T follicular helper cell (primary cell): ENCODE data around the gene AP1B1.
A peak's percentile ranks its signal among the peaks of the same experiment; 100 is the strongest.

Source experiments
- DNase-seq: peaks from one replicate; pipeline ENCODE4 v3.0.0-alpha.2; 2020; ENCODE audit warnings: low read depth

The AP1B1 gene

DNA sequence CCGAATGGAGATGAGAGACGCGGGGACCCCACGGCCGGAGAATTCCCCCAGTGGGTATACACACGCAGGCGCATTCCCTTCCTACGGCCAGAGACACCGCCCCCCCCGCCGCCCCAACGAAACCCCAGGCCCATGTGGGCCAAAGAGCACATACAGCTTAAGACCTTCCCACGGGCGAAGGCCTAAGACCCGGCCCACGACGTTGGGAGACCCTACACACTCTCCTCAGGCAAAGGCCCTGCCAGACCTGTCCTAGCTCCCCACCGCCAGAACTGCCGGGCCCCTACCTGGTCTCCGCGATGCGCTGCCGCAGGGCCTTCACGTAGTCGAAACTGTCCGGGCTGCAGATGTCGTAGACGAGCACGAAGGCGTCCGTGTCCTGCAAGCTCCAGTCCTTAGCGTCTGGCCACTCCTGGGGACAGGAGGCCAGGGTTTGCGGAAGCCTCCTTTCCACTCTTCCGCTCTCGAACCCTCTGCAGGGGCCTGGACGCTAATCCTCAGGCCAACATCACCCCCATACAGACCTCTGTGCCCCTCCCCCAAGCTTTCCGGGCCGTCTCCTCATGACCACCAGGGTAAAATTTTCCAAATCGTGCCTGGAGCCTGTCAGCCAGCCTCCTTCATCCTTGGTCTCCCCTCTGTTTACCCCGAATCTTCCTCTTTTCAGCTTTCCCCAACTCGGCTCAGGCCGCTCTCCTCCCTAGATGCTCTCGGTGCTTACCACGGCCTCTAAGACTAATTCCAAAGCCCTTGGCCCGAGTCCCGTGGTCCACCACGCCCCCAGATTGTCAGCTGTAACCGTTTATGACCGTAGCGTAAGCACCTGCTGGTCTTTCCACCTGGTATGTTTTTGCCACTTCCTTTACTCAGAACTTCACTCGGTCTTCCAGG lies 74.5 kb downstream of the AP1B1 start:
- no peak for DNase-seq

DNA sequence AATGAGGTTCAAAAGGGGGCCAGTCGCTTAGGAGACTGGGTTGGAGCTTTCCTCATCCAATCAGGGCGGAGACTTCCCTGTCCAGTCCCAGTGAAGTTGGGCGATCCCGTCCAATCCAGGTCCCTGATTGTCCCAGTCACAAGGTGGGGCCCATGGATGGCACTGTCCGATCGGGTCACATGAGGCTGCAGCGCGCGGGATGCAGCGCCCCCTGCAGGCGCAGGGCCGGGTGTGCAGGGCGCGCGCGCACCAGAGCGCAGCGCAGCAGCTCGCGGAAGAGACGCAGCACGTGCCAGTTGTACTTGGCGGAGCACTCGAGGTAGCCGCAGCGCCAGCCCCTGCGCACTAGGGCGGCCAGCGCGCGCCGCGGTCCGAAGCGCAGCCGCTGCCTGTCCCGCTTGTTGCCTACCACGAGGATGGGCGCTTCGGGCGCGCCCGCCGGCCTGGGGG lies 75.2 kb downstream of the AP1B1 start:
- DNase-seq = no peak

- no peak for DNase-seq
Observed at GRCh38 chr22:29312218-29313125, 75.9 kb downstream of the AP1B1 start.

DNA sequence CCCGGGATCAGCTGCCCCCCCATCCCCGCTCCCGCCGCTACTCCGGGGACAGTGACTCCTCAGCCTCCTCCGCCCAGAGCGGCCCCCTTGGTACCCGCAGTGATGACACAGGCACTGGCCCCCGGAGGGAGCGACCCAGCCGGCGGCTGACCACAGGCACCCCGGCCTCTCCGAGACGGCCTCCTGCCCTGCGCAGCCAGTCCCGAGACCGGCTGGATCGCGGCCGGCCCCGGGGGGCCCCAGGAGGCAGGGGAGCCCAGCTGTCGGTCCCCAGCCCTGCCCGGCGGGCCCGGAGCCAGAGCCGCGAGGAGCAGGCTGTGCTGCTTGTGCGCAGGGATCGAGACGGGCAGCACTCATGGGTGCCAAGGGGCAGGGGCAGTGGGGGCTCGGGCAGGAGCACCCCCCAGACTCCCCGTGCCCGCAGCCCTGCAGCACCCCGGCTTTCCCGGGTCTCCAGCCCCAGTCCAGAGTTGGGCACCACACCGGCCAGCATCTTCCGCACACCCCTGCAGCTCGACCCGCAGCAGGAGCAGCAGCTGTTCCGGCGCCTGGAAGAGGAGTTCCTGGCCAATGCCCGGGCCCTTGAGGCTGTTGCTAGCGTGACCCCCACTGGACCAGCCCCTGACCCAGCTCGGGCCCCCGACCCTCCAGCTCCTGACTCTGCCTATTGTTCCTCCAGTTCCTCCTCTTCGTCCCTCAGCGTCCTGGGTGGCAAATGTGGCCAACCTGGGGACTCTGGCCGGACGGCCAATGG lies 76.7 kb downstream of the AP1B1 start:
- no peak for DNase-seq

DNA sequence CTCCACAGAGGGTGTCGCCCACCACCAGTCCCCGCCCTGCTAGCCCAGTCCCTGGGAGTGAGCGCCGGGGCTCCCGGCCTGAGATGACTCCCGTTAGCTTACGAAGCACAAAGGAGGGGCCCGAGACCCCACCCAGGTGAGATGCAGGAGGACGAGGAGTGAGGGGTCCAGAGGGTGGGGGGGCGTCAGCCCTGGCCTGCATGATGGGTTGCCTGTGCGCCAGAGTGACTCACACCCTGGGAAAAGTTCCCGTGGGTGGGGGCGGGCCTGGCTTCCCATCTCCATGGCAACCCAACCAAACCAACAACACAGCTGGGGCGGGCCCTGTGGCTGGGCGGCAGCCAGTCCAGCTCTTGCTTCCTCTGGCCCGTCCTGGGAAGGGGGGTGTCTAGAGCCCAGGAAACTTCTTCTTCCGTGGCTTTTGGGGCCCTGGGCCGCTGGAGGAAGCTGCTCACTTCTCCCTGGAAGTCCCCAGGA lies 77.5 kb downstream of the AP1B1 start:
- DNase-seq = peak; percentile 19

GRCh38 chr22:29310065-29310862 lies 78.1 kb downstream of the AP1B1 start:
- no peak for DNase-seq

DNA sequence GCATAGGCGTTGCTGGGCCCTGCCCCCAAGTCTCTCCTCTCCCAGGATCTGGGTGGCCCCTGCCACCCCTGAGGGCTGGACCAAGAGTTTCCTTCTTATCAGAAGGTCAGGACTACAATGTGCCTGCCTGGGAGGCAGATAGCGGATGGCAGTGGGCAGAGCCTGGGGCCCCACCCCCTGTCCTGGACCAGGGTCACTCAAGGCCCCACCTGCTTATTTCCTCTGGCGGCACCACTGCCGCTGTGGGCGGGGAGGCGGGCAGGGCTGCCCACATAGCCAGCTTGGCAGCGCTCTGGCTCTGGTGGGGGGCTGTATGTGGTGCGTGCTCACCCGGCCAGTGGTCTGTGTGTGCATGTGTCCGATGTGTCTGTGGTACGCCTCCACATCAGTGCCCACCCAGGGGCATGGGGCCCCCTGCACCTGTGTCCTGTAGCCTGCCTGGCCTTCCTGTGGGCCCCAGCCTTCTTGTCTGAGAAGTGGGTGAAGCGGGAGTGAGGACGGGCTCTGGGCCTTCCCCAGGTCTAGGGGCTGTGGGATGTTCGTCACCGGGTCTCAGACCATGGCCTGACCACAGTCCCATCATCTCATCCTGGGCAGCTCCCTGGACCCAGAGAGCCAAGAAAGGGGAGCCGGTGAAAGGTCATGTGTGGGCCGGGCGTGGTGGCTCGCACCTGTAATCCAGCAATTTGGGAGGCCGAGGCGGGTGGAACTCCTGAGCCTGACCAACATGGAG lies 78.9 kb downstream of the AP1B1 start:
- DNase-seq = no peak

DNA sequence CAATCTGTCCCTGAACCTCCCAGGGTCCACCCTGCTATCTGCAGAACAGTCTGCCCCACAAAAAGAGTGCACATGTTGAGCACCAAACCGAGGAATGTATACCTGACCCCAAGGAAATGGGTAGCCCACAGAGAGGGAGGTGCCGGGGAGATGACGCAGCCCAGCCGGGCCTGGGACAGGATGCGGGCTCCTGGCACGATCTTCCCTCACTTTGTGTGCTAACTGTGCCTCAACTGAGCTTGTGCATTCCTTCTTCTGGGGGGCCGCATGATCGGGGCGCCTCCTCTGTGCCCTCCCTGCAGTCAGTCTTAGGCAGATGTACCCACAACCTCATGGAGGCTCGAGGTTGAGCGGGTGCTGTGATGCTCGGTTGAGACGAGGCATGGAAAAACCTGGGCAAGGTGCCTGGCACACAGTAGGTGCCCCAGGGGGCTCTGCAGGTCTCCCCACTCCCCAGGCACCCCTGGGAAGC lies 79.5 kb downstream of the AP1B1 start:
- no peak for DNase-seq

DNA sequence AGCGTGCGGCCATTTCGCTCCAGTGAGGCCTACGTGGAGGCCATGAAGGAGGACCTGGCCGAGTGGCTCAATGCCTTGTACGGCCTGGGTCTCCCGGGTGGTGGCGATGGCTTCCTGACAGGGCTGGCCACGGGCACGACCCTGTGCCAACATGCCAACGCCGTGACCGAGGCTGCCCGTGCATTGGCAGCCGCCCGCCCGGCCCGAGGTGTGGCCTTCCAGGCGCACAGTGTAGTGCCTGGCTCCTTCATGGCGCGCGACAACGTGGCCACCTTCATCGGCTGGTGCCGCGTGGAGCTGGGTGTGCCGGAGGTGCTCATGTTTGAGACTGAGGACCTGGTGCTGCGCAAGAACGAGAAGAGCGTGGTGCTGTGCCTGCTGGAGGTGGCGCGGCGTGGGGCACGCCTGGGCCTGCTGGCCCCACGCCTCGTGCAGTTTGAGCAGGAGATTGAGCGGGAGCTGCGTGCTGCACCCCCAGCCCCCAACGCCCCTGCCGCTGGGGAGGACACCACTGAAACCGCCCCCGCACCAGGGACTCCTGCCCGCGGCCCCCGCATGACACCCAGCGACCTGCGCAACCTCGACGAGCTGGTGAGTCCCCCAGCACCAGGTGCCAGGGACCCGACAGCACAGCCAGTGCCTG lies 80.1 kb downstream of the AP1B1 start:
- DNase-seq = no peak

DNA sequence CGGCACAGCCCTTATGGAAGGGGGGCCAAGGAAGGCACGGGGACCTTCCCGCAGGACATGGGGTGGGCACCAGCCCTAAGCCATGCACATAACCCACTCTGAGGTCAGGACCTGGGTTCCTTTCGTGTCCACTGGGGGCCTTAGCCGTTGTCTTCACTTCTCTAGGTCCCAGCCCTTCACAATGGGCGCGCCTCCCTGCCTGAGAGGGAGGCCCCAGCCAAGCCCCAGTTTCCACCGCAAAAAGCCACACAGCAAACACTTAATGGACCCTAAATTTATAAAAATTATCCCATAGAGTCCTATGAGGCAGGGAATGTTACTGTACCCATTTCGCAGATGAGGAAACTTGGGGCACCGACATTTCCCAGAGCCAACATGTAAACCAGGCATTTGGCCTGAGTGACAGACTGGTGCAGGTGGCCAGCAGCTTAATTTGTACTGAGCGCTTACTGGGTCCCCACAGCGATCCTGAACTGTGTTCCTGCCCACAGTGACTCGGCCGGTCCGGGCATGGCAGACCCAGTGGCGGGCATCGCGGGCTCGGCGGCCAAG lies 80.7 kb downstream of the AP1B1 start:
- DNase-seq = no peak

DNA sequence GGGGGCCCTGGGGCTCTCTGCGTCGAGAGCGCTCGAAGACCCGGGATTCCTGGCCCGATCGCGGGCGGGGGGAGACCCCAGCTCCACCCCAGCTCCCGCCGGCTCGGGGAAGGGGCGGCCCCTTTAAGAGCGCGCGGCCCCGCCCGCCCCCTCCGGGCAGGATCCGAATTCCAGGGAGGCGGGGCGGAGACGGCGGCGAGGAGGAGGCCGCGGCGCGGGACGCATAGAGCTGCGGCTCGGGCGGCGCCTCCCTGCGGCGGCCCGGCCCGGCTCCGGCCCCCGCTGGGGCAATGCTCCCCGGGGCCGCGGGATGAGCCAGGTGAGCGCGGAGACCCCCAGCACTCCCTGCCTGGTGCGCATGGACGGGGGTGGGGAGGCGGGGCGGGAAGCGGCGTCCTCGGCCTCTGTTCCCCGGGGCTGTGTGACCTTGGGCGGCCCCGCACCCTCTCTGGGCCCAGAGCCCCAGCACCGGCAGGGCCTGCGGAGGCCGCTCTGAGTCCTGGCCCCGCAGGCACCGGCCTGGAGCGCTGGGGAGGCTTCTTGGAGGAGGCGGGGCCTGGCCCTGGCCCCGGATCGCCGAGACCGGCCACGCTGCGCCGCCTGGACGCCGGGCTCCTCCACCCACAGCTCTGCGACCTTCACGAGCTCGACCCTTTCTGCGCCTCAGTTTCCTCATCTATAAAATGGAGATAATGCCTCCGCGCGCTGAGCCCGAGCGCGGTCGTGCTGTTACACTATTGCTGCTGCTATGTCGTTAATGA lies 81.4 kb downstream of the AP1B1 start:
- DNase-seq = peak; percentile 22

- DNase-seq = no peak
Observed at GRCh38 chr22:29306175-29306834, 82.1 kb downstream of the AP1B1 start, which contains the start of gene GAS2L1. Gene GAS2L1 (plus strand): TSS chr22:29306650. CDS start chr22:29308106, 1,456 bp downstream.

DNA sequence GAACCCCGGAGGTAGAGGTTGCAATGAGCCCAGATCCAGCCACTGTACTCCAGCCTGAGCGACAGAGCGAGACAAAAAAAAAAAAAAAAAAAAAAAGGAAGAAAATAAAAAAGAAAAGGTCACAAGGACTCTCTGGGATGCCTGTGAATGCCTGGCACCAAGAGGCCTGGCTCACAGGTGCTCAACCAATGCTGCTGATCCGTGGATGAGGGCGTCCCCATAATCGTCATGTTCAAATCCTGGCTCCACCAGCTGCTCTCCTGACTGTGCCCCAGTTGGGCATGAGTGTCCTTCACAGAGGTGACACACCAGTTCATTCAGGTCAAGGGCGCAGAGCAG lies 82.6 kb downstream of the AP1B1 start:
- DNase-seq = no peak

GRCh38 chr22:29302681-29303465 lies 85.5 kb downstream of the AP1B1 start:
- no peak for DNase-seq

GRCh38 chr22:29302402-29302680 lies 86.0 kb downstream of the AP1B1 start:
- DNase-seq = no peak

- DNase-seq = no peak
Observed at GRCh38 chr22:29301716-29302401, 86.5 kb downstream of the AP1B1 start.
